ENCODE data around the gene PRB3.

The PRB3 gene

GRCh38 chr12:11269607-11270006, at the start of gene PRB3:
Gene PRB3 (minus strand): TSS chr12:11269707. CDS start chr12:11269669, 38 bp downstream.
- no peak for DNase-seq (ENCODE audit: low read depth)

- DNase-seq (ENCODE audit: low read depth), result no peak
These were observed 40.8 kb upstream of the PRB3 start, which contains the start of gene PRB4 for GRCh38 chr12:11310336-11310735. Gene PRB4 (minus strand): TSS chr12:11310436. CDS start chr12:11310398, 38 bp downstream.

DNA sequence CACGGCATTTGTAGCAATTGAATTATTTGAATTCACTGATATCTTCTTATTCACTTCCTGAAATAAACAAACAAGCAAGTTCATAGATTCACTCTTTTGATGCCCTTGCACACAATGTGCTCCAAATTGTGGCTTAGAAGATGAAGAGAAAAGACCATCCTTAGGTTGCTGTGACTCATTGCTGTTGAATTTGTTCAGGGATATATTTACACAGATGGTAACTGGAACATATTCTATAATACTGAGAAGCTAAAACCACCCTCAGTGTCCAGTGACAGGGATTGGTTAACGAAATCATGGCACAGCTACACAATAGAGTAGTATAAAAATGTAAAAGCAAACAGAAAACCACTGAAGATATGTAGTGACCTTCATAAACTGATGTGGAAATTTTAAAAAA, 37.6 kb upstream of the PRB3 start:
- DNase-seq (ENCODE audit: low read depth), result no peak

- no peak for DNase-seq (ENCODE audit: low read depth)
These were observed 3.9 kb upstream of the PRB3 start for GRCh38 chr12:11273449-11273848.

- no peak for DNase-seq (ENCODE audit: low read depth)
These were observed 5.0 kb downstream of the PRB3 start for GRCh38 chr12:11264501-11264900.

- no peak for DNase-seq (ENCODE audit: low read depth)
These were observed 23.0 kb downstream of the PRB3 start for GRCh38 chr12:11246489-11246888.

DNA sequence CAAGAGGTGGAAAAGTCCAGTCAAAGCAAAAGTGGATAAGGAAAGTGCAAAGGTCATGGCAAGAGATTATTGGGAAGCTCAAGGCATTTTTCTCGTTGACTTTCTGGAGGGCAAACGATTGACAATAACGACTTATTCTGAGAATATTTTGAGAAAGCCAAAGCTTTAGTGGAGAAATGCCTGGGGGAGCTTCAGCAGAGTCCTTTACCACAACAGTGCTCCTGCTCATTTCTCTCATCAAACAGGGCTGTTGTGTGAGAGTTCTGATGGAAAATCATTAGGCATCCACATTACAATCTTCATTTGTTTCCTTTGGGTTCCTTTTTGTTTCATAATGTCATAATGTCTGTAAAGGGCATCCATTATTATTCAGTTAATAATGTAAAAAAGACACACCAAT, 26.9 kb downstream of the PRB3 start:
- DNase-seq (ENCODE audit: low read depth), result no peak

DNA sequence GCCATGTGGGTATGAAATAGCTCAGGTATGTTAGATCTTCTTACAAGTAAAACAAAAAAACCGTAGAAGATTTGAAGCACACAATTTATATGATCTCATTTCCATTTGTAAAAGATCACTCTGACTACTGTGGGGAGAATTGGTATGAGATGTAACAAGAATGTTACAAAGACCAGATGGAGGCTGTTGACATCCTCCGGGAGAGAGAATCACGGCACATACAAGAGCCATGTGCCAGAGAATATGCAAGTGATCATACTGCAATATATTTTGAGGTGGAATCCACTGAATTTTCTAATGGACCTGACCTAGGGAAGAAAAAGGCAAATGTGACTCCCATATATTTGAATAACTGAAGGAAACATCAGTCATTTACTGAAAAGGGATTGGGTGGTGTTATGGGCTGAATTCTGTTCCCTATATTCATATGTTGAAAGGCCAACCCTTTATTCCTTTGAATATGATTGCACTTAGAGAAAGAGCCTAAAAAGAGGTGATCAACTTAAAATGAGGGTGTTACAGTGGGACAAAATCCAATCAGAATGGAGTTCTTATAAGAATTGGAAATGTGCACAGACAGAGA, 29.1 kb downstream of the PRB3 start:
- no peak for DNase-seq (ENCODE audit: low read depth)

DNA sequence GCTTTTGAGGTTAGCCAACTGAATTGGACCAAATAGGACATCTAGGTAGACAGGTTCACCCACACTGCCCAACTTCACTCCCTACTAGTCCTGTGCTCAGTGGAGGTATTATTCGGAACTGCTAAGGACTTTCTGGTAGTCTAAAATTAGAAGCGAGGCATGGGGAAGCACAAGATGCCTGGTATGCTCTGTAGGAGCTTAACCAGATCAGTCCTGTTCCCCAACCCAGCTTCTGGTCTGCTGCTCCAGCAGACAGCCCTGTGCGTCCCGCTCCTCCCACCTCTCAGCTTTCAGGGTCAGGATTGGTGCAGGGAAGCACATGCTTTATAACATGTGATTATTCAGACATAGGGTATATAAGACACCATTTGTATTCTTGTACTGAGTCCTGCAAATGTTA, 31.2 kb downstream of the PRB3 start:
- no peak for DNase-seq (ENCODE audit: low read depth)

- DNase-seq (ENCODE audit: low read depth), result no peak
These were observed 36.0 kb downstream of the PRB3 start for GRCh38 chr12:11233532-11233931.

DNA sequence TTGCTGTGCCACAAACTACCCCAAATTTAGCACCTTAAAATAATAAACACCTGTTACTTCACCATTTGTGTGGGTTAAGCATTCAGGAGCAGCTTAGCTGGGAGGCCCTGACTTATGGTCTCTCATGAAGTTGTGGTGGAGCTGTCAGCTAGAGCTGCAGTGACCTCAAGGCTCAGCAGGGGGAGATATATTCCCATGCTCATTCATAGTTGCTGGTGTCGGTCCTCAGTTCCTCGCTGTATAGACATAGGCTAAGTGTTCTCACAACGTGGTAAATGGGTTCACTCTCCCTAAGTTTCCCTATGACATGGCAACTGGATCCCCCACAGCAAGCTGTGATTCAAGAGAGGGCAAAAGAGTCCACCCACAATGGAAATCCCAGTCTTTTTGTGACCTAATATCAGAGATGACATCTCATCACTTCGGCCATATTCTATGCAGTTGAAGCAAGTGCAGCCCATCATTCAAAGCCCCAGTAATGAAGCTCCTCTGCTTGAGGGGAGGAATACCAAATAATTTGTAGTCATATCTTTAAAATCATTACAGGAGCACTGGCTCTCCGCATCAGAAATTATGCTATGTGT, 41.1 kb downstream of the PRB3 start:
- DNase-seq (ENCODE audit: low read depth), result peak; percentile 7

- no peak for DNase-seq (ENCODE audit: low read depth)
These were observed 42.1 kb downstream of the PRB3 start for GRCh38 chr12:11227373-11227772.
